Adrenal gland (tissue), 5 donors: ENCODE results near the gene DYNC1I1.

ENCODE experiments used
- CTCF ChIP-seq, 6 experiments: fragments of 450-650 bp in 4 of 6; fragments of 200-600 bp in 2 of 6; sonication (generic) in 1 of 6; IDR thresholded peaks; 1 replicate in 5 of 6; 2 replicates in 1 of 6; pipeline versions ENCODE4 v1.5.1 to v1.8.0; 2016 to 2021; ENCODE audit warnings: antibody characterized with exemption in 6 of 6, mild to moderate bottlenecking in 2 of 6, moderate library complexity in 1 of 6
- POLR2A ChIP-seq, 2 donors: fragments of 450-650 bp; IDR thresholded peaks; one replicate each; pipeline ENCODE4 v1.6.1; 2017; ENCODE audit warnings: antibody characterized with exemption in 2 of 2, mild to moderate bottlenecking in 2 of 2, moderate library complexity in 1 of 2
- donor health status: DM: no; HTN: no; CAD: no.

- TF ChIP-seq CTCF (IDR thresholded peaks at IDR 0.05) (no peak), POLR2A (IDR thresholded peaks at IDR 0.05) (no peak)
These were observed 99.5 kb downstream of the DYNC1I1 start for GRCh38 chr7:95871896-95872295.
